ENCODE results near the gene RSRC1.

DNA sequence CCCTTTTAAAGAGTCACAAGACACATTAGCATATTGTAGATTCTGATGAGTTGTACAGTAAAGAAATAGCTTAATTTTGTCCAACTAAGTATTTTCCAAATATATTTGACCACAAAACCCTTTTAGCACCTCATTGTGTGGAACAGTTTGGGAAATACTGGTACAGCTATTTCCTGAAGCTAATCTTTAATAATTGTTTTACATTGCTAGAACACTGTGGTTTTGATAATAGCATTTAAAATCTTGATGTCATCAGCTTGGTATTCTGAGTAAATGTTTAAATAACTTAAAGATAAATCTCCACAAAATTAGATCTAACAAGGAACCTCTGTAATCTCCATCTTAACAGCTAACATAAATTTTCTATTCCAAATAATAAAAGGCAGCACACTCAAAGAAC is 321.1 kb downstream of the RSRC1 start:
- TF ChIP-seq, protein P1, sequence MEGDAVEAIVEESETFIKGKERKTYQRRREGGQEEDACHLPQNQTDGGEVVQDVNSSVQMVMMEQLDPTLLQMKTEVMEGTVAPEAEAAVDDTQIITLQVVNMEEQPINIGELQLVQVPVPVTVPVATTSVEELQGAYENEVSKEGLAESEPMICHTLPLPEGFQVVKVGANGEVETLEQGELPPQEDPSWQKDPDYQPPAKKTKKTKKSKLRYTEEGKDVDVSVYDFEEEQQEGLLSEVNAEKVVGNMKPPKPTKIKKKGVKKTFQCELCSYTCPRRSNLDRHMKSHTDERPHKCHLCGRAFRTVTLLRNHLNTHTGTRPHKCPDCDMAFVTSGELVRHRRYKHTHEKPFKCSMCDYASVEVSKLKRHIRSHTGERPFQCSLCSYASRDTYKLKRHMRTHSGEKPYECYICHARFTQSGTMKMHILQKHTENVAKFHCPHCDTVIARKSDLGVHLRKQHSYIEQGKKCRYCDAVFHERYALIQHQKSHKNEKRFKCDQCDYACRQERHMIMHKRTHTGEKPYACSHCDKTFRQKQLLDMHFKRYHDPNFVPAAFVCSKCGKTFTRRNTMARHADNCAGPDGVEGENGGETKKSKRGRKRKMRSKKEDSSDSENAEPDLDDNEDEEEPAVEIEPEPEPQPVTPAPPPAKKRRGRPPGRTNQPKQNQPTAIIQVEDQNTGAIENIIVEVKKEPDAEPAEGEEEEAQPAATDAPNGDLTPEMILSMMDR (IDR thresholded peaks at IDR 0.05 in 4 of 5, conservative IDR thresholded peaks at IDR 0.05 in 1 of 5): no peak
- no peak for TF ChIP-seq POLR2A (IDR thresholded peaks at IDR 0.05)

All from gastrocnemius medialis (tissue), 4 donors.